Heart right ventricle (tissue), 16 donors: ENCODE results near the gene MSX2. TPM values are rescaled to one million over a fixed set of nuclear protein-coding genes. Genes with fewer than 3 reads are reported as not detected.
A peak's percentile ranks its signal among the peaks of the same experiment; 100 is the strongest.

Source experiments
- ATAC-seq, 8 donors: fragments of 200-7000 bp; cut with Tn5 transposase; one replicate each; pipeline ENCODE4 v1.9.1; 2020; ENCODE audit warnings: mild to moderate bottlenecking in 8 of 8, moderate library complexity in 8 of 8, moderate number of reproducible peaks in 1 of 8
- DNase-seq, 2 donors: peaks; one replicate each; pipeline ENCODE4 v3.0.0-alpha.2; 2020
- H3K27ac ChIP-seq, 10 donors: fragments of 200-600 bp; sonication (generic) in 2 of 10; one replicate each; pipeline versions ENCODE4 v1.5.0 to v1.8.0; 2020 to 2022; ENCODE audit warnings: mild to moderate bottlenecking in 3 of 10
- H3K27me3 ChIP-seq, 7 donors: fragments of 200-600 bp; one replicate each; pipeline ENCODE4 v1.8.0; 2021 to 2022; ENCODE audit warnings: mild to moderate bottlenecking in 2 of 7
- H3K36me3 ChIP-seq, 9 donors: fragments of 200-600 bp; sonication (generic) in 1 of 9; one replicate each; pipeline versions ENCODE4 v1.5.0 to v1.8.0; 2020 to 2022; ENCODE audit warnings: mild to moderate bottlenecking in 2 of 9
- H3K4me1 ChIP-seq, 9 donors: fragments of 200-600 bp; sonication (generic) in 1 of 9; one replicate each; pipeline versions ENCODE4 v1.5.0 to v1.8.0; 2020 to 2022; ENCODE audit warnings: mild to moderate bottlenecking in 4 of 9
- H3K4me3 ChIP-seq, 10 donors: fragments of 200-600 bp; sonication (generic) in 2 of 10; one replicate each; pipeline versions ENCODE4 v1.5.0 to v1.8.0; 2020 to 2022; ENCODE audit warnings: mild to moderate bottlenecking in 7 of 10, moderate library complexity in 2 of 10
- H3K9me3 ChIP-seq, 11 donors: fragments of 200-600 bp in 10 of 11; sonication (generic) in 2 of 11; one replicate each; pipeline versions ENCODE4 v1.5.0 to v1.8.0; 2013 to 2022; ENCODE audit warnings: mild to moderate bottlenecking in 2 of 11, control low read depth in 1 of 11, moderate library complexity in 1 of 11
- CTCF ChIP-seq, 9 donors: fragments of 200-600 bp; sonication (generic) in 2 of 9; IDR thresholded peaks; one replicate each; pipeline versions ENCODE4 v1.5.0 to v1.8.0; 2021 to 2022; ENCODE audit warnings: antibody characterized with exemption in 9 of 9, mild to moderate bottlenecking in 5 of 9, moderate library complexity in 1 of 9
- WGBS, 2 donors: extraction: QIAGEN DNeasy Blood & Tissue Kit; methylation state at CpG; one replicate each; pipeline ENCODE4 v1.1.7; 2013; ENCODE audit warnings: inconsistent platforms in 1 of 2; 5-methylcytosine and 5-hydroxymethylcytosine counted together
- intact Hi-C, 10 donors: fragments of 100-400 bp; cut with DNase I; formaldehyde crosslinking; loops; one replicate each; pipeline versions ENCODE4 v1.11.1 to v1.14.2; 2022
- long read RNA-seq, 3 donors: library from polyadenylated mRNA; unstranded; transcript quantifications; one replicate each; pipeline ENCODE4 v2.0.0, GENCODE V29; 2020 to 2021
- polyA plus RNA-seq, 2 donors: library from polyadenylated mRNA; stranded (reverse); fragments of 200-250 nt; gene quantifications; one replicate each; pipeline ENCODE4 v1.2.3, GENCODE V29; 2013
- total RNA-seq, 10 donors: library from RNA; stranded (reverse); fragmentation: NEBNext Ultra II Directional in 3 of 10; extraction: Animal tissue kit (Norgen Biotek cat#: 25700) in 3 of 10; gene quantifications; one replicate each; pipeline versions ENCODE4 v1.2.1 to v1.2.4, GENCODE V29; 2021 to 2023
- donor health status: Arrhythmogenic right ventricular cardiomyopathy.
- donor health status: ischemic (EF 13 %, LVEDD 7.1; RV severe dilation, severe dysfunction).
- donor health status: healthy with polysubstance abuse.
- donor health status: DM: no; HTN: yes; CAD: no.
- donor health status: DM: no; HTN: no; CAD: no.
- donor health status: ischemic (EF 25% LVEDD 6.9; RV normal size, moderate dysfunction).
- donor health status: ischemic (EF 25% LVEDD 5.7; RV mildly dilated, moderate dysfunction).
- donor health status: healthy.
- donor health status: DM: yes; HTN: yes; CAD: no.
- donor health status: Ischemic cardiomyopathy.
- donor health status: ischemic (EF 35%, LVEDD 5.7; RV mildly dilated, moderate dysfunction).
- donor health status: nonischemic (EF 11% LVEDD 7.7; RV severe dilation, severe dysfunction).
- donor health status: DM: yes; HTN: yes; CAD: no.
- donor health status: PGD.
- donor health status: ischemic (EF 29% LVEDD 5.4; RV normal size, mild dysfunction).
- donor health status: nonischemic (EF 23%, LVEDD 6.1; RV moderate dilation, normal function).

Gene MSX2
- total RNA-seq: 1 to 10 TPM in 9 of 10 donors, under 1 TPM in 1; 0.74 to 2.1 (median 1.5) TPM
- polyA plus RNA-seq: under 1 TPM; 0.43 to 0.80 TPM
- long read RNA-seq, donor 1, partial matches to known transcripts: 0 of 3 reads
- long read RNA-seq, donor 1, other reads (novel, unspliced or antisense): 0 of 3 reads
- long read RNA-seq, donor 2, partial matches to known transcripts: 0 of 1 reads
- long read RNA-seq, donor 2, other reads (novel, unspliced or antisense): 0 of 1 reads
- long read RNA-seq, donor 3, partial matches to known transcripts: 0 of 1 reads
- long read RNA-seq, donor 3, other reads (novel, unspliced or antisense): 0 of 1 reads

DNA sequence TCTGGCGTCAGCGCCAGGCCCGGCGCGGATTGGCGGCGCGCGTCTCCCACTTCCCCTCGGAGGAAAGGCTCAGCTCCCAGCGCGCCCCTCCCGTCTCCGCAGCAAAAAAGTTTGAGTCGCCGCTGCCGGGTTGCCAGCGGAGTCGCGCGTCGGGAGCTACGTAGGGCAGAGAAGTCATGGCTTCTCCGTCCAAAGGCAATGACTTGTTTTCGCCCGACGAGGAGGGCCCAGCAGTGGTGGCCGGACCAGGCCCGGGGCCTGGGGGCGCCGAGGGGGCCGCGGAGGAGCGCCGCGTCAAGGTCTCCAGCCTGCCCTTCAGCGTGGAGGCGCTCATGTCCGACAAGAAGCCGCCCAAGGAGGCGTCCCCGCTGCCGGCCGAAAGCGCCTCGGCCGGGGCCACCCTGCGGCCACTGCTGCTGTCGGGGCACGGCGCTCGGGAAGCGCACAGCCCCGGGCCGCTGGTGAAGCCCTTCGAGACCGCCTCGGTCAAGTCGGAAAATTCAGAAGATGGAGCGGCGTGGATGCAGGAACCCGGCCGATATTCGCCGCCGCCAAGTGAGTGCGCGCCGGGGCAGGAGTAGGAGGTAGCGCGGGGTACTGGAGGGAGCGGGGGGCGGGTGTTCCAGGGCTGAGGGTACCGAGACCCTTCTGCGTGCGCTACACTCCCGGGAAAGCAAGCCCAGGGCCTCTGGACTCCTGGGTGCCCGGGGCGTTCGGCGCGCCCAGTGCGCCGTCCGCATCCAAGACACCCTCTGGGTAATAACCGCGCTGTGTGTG lies at the start of gene MSX2:
TSS of gene MSX2 (plus strand) at position 99 of the 777 bp plus-strand sequence. CDS start at position 177, 78 bp downstream.
- Histone ChIP-seq H3K27me3 (peaks cover 18 to 100% (median 95%) of the 10 kb centered on the region in 7 donors), H3K4me3 (peak within 1 kb of the TSS; percentile 37 to 72 (median 63)), H3K9me3 (no peaks in the 10 kb centered on the region), H3K36me3 (peaks cover 0 to 8% (median 0%) of the 10 kb centered on the region in 9 donors), H3K4me1 (peaks cover 0 to 30% (median 9%) of the 10 kb centered on the region in 9 donors), H3K27ac (peak within 1 kb of the TSS in 8 of 10 donors; percentile 45 to 75 (median 66))
- intact Hi-C loops: no loop called here
- 0 to 2% methylated on average over 87 of the region's 87 CpGs for WGBS, 2 donors
- TF ChIP-seq CTCF (IDR thresholded peaks at IDR 0.05): peak in 2 of 9 donors; percentile 10 to 17
- ATAC-seq (peak; percentile 98 to 100 (median 98)), DNase-seq (peak; percentile 86)

GRCh38 chr5:174675110-174675509 lies 49.3 kb upstream of the MSX2 start:
- H3K9me3 ChIP-seq: peaks cover 0 to 7% (median 0%) of the 10 kb centered on the region in 11 donors
- TF ChIP-seq CTCF (IDR thresholded peaks at IDR 0.05): no peak
- DNase-seq: no peak
- H3K4me1 ChIP-seq: no peaks in the 10 kb centered on the region
- intact Hi-C loops: no loop called here
- ATAC-seq: no peak
- 69 to 76% methylated on average over 2 of the region's 2 CpGs for WGBS, 2 donors
- no peak overlapping the region for H3K4me3 ChIP-seq
- H3K27me3 ChIP-seq: peaks cover 0 to 24% (median 0%) of the 10 kb centered on the region in 7 donors
- no peaks in the 10 kb centered on the region for H3K36me3 ChIP-seq
- no peak overlapping the region for H3K27ac ChIP-seq

- WGBS, 2 donors: 76 to 77% methylated on average over 5 of the region's 5 CpGs
- no peaks in the 10 kb centered on the region for H3K36me3 ChIP-seq
- DNase-seq: no peak
- H3K9me3 ChIP-seq: peaks cover 0 to 7% (median 0%) of the 10 kb centered on the region in 11 donors
- no peak overlapping the region for H3K27ac ChIP-seq
- H3K27me3 ChIP-seq: peaks cover 0 to 32% (median 0%) of the 10 kb centered on the region in 7 donors
- H3K4me3 ChIP-seq: no peak overlapping the region
- no peak for ATAC-seq
- intact Hi-C loops: no loop called here
- H3K4me1 ChIP-seq: no peaks in the 10 kb centered on the region
- no peak for TF ChIP-seq CTCF (IDR thresholded peaks at IDR 0.05)
Observed at GRCh38 chr5:174675916-174676315, 48.5 kb upstream of the MSX2 start.

- ATAC-seq: no peak
- no peak for DNase-seq
- H3K4me3 ChIP-seq: no peak overlapping the region
- peaks cover 0 to 40% (median 0%) of the 10 kb centered on the region in 7 donors for H3K27me3 ChIP-seq
- TF ChIP-seq CTCF (IDR thresholded peaks at IDR 0.05): no peak
- H3K27ac ChIP-seq: no peak overlapping the region
- intact Hi-C loops: no loop called here
- H3K9me3 ChIP-seq: peaks cover 0 to 7% (median 0%) of the 10 kb centered on the region in 11 donors
- H3K36me3 ChIP-seq: no peaks in the 10 kb centered on the region
- no peaks in the 10 kb centered on the region for H3K4me1 ChIP-seq
Observed at GRCh38 chr5:174678107-174678506, 46.3 kb upstream of the MSX2 start.
